ENCODE data around the gene DRD4.

Gene DRD4
- total RNA-seq = 0 to 0.37 (median 0.07) reads per million in 18 experiments

DNA sequence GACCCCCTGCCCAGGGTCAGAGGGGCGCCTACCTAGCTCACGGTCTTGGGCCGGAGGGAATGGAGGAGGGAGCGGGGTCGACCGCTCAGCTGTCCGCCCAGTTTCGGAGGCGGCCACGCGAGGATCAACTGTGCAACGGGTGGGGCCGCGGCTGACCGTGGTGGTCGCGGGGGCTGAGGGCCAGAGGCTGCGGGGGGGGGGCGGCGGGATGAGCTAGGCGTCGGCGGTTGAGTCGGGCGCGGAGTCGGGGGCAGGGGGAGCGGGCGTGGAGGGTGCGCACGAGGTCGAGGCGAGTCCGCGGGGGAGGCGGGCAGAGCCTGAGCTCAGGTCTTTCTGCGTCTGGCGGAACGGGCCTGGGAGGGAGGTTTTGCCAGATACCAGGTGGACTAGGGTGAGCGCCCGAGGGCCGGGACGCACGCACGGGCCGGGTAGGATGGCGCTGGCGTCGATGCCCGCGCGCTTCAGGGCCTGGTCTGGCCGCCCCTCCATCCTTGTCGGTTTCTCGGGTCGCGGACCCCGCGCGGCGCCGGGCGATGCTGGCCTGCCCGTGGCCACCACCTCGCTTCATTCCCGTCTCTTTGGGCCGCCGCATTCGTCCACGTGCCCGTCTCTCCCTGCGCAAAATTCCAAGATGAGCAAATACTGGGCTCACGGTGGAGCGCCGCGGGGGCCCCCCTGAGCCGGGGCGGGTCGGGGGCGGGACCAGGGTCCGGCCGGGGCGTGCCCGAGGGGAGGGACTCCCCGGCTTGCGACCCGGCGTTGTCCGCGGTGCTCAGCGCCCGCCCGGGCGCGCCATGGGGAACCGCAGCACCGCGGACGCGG is at the start of gene DRD4:
Gene DRD4, plus strand, starts transcription at position 759 of the 822 bp plus-strand sequence. Its CDS starts 36 bp downstream, at position 795.
- no peak for DNase-seq

DNA sequence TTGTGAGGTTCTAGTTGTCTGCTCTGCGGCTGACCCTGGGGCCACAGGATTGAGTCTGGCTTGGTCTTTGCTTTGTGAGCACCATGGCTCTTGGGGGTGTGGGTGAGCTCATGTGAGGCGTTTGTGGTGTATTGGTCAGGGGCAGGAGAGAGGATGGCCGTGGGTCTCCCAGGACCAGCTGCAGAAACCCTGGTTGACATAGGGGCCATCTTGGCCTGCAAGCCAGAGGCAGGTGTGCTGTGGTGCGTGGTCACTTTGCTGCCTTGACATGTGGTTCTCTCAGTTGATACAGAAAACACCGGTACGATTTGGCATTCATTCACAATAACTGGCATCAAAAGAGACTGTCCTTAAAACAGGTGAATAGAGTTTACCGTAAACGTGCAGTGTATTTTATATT is 49.5 kb upstream of the DRD4 start:
- DNase-seq = no peak

DNA sequence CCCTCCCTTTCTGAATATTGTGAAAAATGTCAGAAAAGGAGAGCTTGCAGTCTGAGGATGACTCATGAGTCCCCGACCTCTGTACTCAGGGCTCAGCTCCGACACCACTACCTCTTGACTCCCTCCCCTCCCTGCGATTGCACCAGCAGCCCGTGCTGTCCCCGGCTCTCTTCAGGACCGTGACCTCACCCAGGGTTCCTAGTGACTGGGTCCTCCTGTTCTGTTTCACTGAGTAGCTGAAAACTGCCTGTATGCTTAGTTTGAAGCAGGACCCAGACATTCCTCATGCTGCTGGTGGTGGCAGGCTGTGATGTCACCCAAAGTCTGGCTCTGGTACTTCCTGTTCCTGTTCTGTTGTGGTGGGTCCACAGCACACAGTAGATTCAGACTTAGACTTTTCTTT is 49.1 kb upstream of the DRD4 start:
- peak; percentile 92 to 94 for DNase-seq

DNA sequence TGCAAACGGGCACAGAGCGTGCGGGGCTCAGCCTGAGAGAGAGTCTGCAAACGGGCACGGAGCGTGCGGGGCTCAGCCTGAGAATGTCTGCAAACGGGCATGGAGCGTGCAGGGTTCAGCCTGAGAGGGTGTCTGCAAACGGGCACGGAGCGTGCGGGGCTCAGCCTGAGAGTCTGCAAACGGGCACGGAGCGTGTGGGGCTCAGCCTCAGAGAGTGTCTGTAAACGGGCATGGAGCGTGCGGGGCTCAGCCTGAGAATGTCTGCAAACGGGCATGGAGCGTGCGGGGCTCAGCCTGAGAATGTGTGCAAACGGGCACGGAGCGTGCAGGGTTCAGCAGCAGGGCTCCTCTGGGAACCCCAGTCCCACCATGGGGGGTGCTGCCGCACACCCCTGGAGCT is 47.3 kb upstream of the DRD4 start:
- no peak for DNase-seq

DNA sequence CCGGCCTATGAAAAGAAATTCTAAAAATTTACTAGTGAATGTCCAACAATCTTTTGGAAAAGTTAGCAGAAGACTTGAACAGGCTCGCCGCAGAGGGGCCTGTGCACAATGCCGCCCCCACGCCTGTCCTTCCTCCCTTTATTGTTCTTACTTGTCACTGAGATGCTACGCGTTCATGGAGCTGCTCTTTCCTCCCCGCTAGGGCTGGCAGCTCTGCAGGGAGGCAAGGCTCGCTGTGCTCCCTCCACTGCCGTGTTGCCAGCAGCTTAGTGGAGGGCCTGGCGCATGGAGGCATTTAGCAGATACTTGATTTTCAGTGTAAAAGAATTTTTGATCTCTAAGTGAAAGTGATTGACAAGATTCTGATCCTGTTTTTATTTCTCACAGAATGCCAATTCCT is 46.1 kb upstream of the DRD4 start:
- no peak for DNase-seq

DNA sequence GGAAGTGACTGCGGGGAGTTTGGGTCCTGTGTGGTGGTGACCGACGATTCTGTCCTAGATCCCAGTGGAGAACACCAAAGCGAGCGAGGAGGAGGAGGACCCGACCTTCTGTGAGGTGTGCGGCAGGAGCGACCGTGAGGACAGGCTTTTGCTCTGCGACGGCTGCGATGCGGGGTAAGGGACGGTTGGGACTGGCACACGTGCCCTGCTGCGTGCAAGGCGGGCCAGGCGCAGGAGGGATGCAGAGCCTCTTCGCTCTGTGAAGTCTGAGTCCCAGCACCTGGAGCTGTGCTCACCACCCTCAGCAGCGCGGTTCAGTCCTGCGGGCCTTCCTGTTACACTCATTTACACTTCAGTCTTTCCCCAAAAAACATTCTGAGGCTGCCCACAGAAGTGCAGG is 44.6 kb upstream of the DRD4 start:
- DNase-seq = no peak

DNA sequence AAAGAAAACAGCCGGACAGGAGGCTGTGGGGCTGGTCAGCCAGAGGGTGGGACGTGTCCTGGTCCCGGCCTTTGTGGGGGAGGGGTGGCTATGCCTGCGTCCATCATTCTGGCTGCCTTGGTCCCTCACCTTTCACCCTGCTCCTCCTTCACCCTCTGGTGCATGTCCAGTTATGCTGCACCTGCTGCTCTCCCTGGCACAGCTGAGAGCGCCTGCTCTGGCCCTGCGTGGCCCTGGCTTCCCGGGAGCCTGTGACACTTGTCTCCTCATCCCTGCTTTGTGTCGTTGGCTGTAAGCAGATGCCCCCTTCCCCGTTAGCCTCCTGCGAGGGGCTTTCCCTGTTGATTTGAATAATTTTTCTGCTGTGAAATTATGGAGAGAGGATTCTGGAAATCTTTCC is 44.2 kb upstream of the DRD4 start:
- DNase-seq = no peak

DNA sequence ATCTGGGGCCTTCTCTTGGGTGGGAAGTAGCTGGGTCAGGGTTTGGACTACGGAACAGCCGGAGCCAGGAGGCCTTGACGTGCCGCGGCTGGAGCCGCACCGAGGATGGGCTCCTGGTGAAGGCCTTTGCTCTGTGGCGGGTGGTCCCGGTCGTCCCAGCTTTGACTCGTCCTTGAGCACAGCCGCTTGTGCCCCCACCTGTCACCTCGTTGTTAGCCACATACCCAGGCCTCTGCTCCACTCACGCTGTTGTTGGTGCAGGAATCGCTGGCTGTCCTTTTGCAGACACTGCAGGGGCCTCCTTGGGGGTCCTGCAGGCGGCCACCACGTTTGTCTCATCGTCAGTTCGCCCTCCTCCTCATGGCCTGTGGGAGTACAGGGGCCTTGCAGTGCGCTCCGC is 43.7 kb upstream of the DRD4 start:
- DNase-seq = no peak

DNA sequence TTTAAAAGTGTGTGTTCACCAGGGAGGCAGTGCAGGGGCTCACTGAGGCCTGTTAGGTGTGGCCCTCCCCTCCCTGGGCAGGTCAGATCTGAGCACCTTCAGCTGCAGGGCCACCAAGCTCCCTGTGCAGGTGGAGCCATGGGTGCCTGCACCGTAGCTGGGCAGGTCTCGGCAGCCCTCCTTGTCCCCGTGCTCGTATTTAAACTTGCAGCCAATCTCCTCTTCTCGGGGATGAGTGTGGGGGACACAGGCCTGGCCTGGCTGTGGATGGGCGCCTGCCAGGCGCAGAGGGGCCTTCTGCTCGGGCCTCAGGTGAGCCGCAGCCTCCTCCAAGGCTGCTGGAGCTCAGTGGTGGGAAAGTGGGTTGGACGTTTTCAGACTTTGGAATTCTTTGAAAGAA is 41.7 kb upstream of the DRD4 start:
- DNase-seq = no peak

DNA sequence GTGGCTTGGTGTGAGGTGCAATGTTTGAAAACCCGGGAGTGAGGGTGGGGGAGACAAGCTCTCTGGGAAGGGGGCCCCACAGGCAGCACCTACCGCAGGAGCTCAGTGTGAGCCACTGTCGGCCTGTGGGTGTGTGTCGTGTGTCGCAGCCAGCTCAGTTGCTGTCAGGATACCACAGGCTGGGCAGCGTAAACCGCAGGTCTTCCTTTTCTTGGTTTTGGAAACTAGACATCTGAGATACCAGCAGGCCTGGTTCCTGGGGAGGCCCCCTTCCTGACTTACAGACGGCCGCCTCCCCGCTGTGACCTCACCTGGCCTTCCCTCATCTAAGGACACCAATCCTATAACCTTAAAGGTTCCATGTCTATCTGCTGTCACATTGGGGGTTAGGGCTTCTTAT is 40.7 kb upstream of the DRD4 start:
- no peak for DNase-seq

DNA sequence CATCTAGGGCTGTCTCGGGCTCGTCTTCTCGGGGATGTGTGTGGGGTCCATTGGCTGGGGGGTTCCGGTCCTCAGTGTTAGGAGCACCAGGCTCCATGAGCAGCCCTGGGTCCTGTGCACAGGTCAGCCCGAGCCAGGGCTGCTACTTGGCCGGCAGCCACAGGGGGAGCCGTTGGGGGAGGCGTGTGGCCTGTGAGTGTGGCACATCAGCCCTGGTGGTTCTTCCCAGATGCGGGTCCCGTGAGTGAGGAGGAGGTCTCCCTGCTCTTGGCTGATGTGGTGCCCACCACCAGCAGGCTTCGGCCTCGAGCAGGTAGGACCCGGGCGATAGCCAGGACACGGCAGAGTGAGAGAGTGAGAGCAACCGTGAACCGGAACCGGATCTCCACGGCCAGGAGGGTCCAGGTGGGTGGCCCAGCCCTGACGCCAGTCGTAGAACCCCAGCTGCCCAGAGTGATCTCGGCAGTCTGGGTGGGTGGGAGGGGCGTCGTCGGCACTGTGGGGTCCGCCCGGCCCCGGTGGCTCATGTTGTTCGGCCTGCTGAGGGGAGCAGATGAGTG is 39.8 kb upstream of the DRD4 start:
- DNase-seq = no peak

DNA sequence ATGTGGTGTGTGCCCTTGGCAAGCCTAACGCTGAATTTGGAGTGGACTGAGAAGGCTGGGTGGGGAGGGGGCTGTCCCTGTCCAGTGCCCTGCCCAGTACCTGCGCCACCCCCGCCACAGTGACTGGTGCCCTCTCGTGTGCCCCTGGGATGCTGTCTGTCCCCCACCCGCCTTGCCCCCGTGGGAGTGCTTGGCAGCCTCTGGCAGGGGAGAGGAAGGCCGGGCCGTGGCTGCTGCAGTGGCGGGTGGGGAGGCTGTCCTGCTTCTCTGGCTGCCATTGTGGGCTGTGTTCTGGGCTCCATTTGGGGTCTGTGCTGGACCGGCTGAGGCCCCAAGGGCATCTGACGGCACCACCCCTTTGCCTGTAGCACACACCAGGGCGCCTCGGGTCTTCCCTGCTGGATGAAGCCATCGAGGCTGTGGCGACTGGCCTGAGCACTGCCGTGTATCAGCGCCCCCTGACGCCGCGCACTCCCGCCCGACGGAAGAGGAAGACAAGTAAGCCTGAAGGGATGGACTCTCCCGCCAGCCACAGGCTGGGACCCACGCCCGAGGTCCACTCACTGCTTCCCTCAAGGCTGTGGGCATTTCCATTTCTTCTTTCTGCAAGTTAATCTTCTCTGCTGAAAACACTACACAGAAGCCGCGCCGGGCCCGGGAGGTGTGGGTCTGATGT is 38.9 kb upstream of the DRD4 start:
- no peak for DNase-seq

DNA sequence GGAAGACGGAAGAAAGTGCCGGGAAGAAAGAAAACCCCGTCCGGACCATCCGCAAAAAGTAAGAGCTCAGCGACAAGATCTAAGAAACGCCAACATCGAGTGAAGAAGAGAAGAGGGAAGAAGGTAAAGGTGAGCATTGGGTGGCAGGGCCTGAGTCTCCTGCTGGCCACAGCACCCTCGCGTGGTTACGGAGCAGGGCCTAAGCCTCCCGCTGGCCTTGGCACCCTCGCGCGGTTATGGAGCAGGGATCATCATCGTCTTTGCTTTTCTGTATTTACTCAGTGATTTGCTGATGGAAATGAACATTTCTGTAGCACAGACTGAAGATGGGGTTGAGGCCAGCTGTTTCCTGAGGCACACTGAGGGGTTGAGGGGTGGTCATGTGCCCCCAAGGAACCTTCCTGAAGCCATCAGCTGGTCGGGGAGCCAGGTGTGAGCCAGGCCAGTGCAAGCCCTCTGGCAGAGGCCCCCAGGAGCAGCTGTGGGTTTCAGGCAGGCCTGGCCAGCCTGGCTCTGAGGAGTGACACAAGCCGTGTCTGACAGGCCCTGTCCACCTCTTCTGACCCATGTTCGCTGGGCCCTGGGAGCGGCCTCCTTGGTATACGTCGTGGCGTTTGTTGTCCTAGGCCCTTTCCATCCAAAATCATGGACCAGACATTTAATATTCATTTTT is 35.4 kb upstream of the DRD4 start:
- no peak for DNase-seq

DNA sequence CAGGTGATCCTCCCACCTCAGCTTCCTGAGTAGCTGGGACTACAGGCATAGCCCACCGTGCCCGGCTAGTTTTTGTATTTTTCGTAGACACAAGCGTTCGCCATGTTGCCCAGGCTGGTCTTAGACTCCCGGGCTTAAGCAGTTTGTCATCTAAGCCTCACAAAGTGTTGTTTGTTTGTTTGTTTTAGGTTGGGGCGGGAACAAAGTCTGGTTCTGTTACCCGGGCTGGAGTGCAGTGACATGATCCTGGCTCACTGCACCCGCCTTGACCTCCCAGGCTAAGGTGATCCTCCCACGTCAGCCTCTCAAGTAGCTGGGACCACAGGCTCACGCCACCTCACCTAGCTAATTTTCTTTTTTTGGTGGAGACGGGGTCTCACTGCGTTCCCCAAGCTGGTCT is 33.9 kb upstream of the DRD4 start:
- DNase-seq = no peak

DNA sequence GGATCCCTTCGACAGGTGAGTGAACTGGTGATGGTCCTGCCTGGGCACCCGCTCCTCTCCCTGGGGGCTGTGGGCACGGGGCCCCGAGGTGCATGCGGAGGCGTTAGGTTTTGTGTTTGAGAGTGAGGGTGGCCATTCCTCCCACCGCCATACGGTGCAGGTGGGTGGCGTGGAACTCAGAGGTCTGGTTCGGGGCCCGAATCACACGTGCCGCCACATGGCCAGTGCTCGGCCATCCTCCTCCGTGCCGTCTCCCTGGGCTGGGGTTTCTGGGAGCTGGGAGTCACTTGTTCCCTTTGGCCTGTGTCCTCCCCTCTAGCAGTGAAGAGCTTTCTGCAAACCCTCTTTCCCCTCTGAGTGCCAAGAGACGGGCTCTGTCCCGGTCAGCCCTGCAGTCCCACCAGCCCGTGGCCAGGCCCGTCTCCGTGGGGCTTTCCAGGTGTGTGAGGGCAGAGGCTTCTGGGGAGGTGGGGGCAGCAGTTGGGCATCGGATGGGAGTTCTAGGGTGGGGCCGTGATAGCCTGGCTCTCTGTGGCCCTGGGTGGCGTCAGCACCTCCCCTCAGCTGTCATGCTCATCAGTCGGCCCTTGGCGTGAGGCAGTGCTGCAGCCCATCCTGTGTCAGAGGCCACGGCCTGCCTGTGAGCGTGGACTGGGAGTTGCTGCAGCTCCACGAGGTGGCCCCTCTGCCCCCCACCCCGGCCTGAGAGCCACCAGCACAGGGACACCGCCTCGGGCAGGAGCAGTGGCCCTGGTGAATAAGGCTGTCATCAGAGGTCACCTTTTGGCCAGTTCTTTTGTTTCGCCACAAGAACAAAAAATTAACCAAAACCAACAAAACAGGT is 31.6 kb upstream of the DRD4 start:
- no peak for DNase-seq

DNA sequence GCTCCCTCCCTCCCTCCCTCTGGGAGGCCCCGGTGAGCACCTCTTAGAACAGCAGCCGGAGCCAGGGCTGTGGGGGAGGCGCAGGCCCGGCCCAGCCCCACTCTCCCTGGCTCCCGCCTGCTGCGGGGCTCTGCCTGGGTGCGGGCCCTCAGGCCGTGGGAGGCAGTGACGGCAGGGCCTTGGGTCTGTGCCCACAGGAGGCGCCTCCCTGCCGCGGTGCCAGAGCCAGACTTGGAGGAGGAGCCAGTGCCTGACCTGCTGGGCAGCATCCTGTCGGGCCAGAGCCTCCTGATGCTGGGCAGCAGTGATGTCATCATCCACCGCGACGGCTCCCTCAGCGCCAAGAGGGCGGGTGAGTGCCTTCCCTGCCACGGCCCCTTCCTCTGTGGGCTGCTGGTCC is 30.8 kb upstream of the DRD4 start:
- no peak for DNase-seq

DNA sequence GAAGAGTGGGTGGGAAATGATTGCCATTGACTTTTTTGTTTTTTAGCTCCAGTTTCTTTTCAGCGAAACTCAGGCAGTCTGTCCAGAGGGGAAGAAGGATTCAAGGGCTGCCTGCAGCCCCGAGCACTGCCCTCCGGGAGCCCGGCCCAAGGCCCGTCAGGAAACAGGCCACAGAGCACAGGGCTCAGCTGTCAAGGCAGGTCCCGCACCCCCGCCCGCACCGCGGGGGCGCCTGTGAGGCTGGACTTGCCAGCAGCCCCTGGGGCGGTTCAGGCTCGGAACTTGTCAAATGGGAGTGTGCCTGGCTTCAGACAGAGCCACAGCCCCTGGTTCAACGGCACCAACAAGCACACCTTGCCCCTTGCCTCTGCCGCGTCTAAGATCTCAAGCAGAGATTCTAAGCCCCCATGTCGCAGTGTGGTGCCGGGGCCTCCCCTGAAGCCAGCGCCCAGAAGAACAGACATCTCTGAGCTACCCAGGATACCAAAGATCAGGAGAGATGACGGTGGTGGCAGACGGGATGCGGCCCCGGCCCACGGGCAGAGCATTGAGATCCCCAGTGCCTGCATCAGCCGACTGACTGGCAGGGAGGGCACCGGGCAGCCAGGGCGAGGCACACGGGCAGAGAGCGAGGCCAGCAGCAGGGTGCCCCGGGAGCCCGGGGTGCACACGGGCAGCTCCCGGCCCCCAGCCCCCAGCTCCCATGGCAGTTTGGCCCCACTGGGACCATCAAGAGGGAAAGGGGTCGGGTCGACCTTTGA is 29.9 kb upstream of the DRD4 start:
- no peak for DNase-seq

DNA sequence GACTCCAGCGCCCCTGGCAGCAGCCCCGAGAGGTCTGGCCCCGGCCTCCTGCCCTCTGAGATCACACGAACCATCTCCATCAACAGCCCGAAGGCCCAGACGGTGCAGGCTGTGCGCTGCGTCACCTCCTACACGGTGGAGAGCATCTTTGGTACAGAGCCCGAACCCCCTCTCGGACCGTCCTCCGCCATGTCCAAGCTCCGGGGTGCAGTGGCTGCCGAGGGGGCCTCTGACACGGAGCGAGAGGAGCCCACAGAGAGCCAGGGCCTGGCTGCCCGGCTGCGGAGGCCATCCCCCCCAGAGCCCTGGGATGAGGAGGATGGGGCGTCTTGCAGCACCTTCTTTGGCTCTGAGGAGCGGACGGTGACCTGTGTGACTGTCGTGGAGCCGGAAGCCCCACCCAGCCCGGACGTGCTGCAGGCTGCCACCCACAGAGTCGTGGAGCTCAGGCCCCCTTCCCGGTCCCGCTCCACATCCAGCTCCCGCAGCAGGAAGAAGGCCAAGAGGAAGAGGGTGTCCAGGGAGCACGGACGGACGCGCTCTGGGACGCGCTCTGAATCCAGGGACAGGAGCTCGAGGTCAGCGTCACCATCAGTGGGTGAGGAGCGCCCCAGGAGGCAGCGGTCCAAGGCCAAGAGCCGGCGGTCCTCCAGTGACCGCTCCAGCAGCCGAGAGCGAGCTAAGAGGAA is 29.0 kb upstream of the DRD4 start:
- no peak for DNase-seq

DNA sequence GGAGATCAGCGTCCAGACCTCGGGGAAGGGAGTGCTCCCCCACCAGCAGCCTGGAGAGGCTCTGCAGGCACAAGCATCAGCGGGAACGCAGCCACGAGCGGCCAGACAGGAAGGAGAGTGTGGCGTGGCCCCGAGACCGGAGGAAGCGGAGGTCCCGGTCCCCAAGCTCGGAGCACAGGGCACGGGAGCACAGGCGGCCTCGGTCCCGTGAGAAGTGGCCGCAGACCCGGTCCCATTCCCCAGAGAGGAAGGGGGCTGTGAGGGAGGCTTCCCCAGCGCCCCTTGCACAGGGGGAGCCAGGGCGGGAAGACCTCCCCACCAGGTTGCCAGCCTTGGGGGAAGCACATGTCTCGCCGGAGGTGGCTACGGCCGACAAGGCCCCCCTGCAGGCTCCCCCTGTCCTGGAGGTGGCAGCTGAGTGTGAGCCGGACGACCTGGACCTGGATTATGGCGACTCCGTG is 28.2 kb upstream of the DRD4 start:
- no peak for DNase-seq

DNA sequence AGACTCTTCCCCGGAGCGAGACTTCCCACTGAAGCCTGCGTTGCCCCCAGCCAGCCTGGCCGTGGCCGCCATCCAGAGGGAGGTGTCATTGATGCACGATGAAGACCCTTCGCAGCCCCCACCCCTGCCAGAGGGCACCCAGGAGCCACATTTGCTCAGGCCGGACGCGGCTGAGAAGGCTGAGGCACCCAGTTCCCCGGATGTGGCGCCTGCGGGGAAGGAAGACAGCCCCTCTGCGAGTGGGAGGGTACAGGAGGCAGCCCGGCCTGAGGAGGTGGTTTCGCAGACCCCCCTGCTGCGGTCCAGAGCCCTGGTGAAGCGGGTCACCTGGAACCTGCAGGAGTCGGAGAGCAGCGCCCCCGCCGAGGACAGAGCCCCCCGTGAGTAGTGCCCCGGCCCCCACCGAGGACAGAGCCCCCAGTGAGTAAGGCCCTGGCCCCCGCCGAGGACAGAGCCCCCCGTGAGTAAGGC is 27.7 kb upstream of the DRD4 start:
- no peak for DNase-seq
